Liver (tissue), 9 donors: Measurements from ENCODE around the gene CCL28. TPM values are rescaled to one million over a fixed set of nuclear protein-coding genes. Genes with fewer than 3 reads are reported as not detected.

Experiments used
- DNase-seq: peaks from one replicate; pipeline ENCODE4 v3.0.0-alpha.2; 2017; ENCODE audit warnings: low spot score
- H3K27ac ChIP-seq, 2 donors: one replicate each; pipeline ENCODE4 v1.7.0; 2013; ENCODE audit warnings: inconsistent platforms in 2 of 2, low read length in 2 of 2, control low read depth in 1 of 2, low read depth in 1 of 2, mild to moderate bottlenecking in 1 of 2
- H3K27me3 ChIP-seq, 4 donors: one replicate each; pipeline versions ENCODE4 v1.6.1 to v1.7.0; 2013; ENCODE audit warnings: low read length in 3 of 4, inconsistent platforms in 1 of 4, mild to moderate bottlenecking in 1 of 4, moderate library complexity in 1 of 4; ENCODE audit not compliant: control insufficient read depth in 4 of 4, insufficient read depth in 4 of 4
- H3K36me3 ChIP-seq, 4 donors: one replicate each; pipeline versions ENCODE4 v1.6.1 to v1.7.0; 2013; ENCODE audit warnings: low read length in 3 of 4, mild to moderate bottlenecking in 3 of 4, low read depth in 1 of 4, moderate library complexity in 1 of 4; ENCODE audit not compliant: control insufficient read depth in 4 of 4, insufficient read depth in 3 of 4
- H3K4me1 ChIP-seq, 4 donors: one replicate each; pipeline versions ENCODE4 v1.6.1 to v1.7.0; 2013; ENCODE audit warnings: low read length in 3 of 4, mild to moderate bottlenecking in 3 of 4, moderate library complexity in 1 of 4; ENCODE audit not compliant: control insufficient read depth in 4 of 4, insufficient read depth in 4 of 4
- H3K4me3 ChIP-seq, 3 donors: one replicate each; pipeline versions ENCODE4 v1.6.1 to v1.7.0; 2013; ENCODE audit warnings: low read length in 3 of 3, control low read depth in 1 of 3, low read depth in 1 of 3, mild to moderate bottlenecking in 1 of 3
- H3K9ac ChIP-seq, 2 donors: one replicate each; pipeline ENCODE4 v1.7.0; 2013; ENCODE audit warnings: low read length in 2 of 2, mild to moderate bottlenecking in 2 of 2, moderate library complexity in 2 of 2, control low read depth in 1 of 2, low read depth in 1 of 2
- H3K9me3 ChIP-seq, 4 donors: one replicate each; pipeline versions ENCODE4 v1.6.1 to v1.7.0; 2013; ENCODE audit warnings: low read length in 3 of 4; ENCODE audit not compliant: control insufficient read depth in 4 of 4
- FOXA1 ChIP-seq: IDR thresholded peaks from 2 replicates; pipeline ENCODE4 v1.6.1; 2016; ENCODE audit warnings: antibody characterized with exemption
- FOXA2 ChIP-seq: IDR thresholded peaks from 2 replicates; pipeline ENCODE4 v1.6.1; 2016; ENCODE audit warnings: antibody characterized with exemption
- HNF4A ChIP-seq, 2 donors: conservative IDR thresholded peaks; 2 replicates each; pipeline ENCODE4 v1.6.1; 2016; ENCODE audit warnings: antibody characterized with exemption in 2 of 2, mild to moderate bottlenecking in 2 of 2
- HNF4G ChIP-seq: IDR thresholded peaks from 2 replicates; pipeline ENCODE4 v1.6.1; 2016; ENCODE audit warnings: antibody characterized with exemption
- JUND ChIP-seq, 2 donors: IDR thresholded peaks; 2 replicates each; pipeline ENCODE4 v1.6.1; 2016; ENCODE audit warnings: antibody characterized with exemption in 2 of 2
- NR2F2 ChIP-seq: IDR thresholded peaks from 2 replicates; pipeline ENCODE4 v1.6.1; 2016; ENCODE audit warnings: antibody characterized with exemption
- RAD21 ChIP-seq, 2 donors: IDR thresholded peaks; 2 replicates each; pipeline ENCODE4 v1.6.1; 2016; ENCODE audit warnings: antibody characterized with exemption in 2 of 2, mild to moderate bottlenecking in 2 of 2
- RXRA ChIP-seq, 2 donors: IDR thresholded peaks; 2 replicates each; pipeline ENCODE4 v1.6.1; 2017 to 2018; ENCODE audit warnings: antibody characterized with exemption in 2 of 2, mild to moderate bottlenecking in 1 of 2
- SP1 ChIP-seq: IDR thresholded peaks from 2 replicates; pipeline ENCODE4 v1.6.1; 2018; ENCODE audit warnings: antibody characterized with exemption, mild to moderate bottlenecking
- TAF1 ChIP-seq: conservative IDR thresholded peaks from 2 replicates; pipeline ENCODE4 v1.6.1; 2016; ENCODE audit warnings: antibody characterized with exemption, mild to moderate bottlenecking
- YY1 ChIP-seq: IDR thresholded peaks from 2 replicates; pipeline ENCODE4 v1.6.1; 2016; ENCODE audit warnings: antibody characterized with exemption, mild to moderate bottlenecking
- WGBS: extraction: QIAGEN DNeasy Blood & Tissue Kit; methylation state at CpG from one replicate; pipeline ENCODE4 v1.1.7; 2013; 5-methylcytosine and 5-hydroxymethylcytosine counted together
- polyA plus RNA-seq, 2 donors: library from polyadenylated mRNA; stranded (reverse) in 1 of 2; unstranded in 1 of 2; fragments of 200-250 nt in 1 of 2; fragments of >200 nt in 1 of 2; fragmentation: Nextera tagmentation in 1 of 2; extraction: Ambion mirVana in 1 of 2; gene quantifications; one replicate each; pipeline versions ENCODE4 v1.2.1 to v1.2.3, GENCODE V29; 2013 to 2015
- total RNA-seq, 2 donors: library from RNA; depleted of rRNA; stranded (reverse); fragments of >200 nt; gene quantifications; one replicate each; pipeline ENCODE4 v1.2.3, GENCODE V29; 2014
- TF ChIP-seq, protein P1 (sequence below): IDR thresholded peaks from 2 replicates; pipeline ENCODE4 v1.6.1; 2016; ENCODE audit warnings: antibody characterized with exemption
- TF ChIP-seq, protein P2 (sequence below): IDR thresholded peaks from 2 replicates; pipeline ENCODE4 v1.6.1; 2016; ENCODE audit warnings: antibody characterized with exemption
- TF ChIP-seq, protein P3 (sequence below): IDR thresholded peaks from 2 replicates; pipeline ENCODE4 v1.6.1; 2016; ENCODE audit warnings: antibody characterized with exemption, mild to moderate bottlenecking
- TF ChIP-seq, protein P4 (sequence below): IDR thresholded peaks from 2 replicates; pipeline ENCODE4 v1.6.1; 2016; ENCODE audit warnings: antibody characterized with exemption
- donor health status: healthy.
- donor health status: healthy.
- donor health status: healthy.
- donor health status: healthy.
- donor health status: healthy.

Gene CCL28
- total and polyA plus RNA-seq, 4 donors: 0.37 to 1.2 (median 0.81) TPM

DNA sequence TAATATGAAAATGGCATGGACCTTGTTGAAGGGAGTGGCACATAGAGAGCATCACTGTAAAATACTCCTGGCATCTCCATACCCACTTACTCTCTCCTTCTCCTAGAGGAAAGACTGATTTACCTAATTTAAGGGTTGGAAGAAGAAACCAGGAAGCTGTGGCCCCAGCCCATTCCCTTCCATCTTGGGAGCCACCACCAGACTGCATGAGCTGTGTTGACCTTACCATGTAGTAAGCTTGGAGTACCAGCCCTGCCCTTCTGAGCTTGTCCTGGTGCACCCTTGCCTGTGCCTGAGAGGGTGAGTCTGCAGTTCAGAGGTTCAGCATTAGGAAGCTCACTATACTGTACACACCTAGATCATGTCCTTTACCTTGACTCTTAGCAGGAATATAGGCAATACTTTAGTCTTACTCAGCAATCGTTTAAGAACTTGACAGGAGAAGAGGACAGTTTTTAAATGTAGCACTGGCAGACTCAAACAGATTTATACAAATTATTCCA, 63.3 kb downstream of the CCL28 start:
- Histone ChIP-seq H3K4me1 (no peaks in the 10 kb centered on the region), H3K9ac (no peak overlapping the region), H3K36me3 (no peaks in the 10 kb centered on the region), H3K27me3 (no peaks in the 10 kb centered on the region), H3K9me3 (no peaks in the 10 kb centered on the region), H3K4me3 (no peak overlapping the region), H3K27ac (no peak overlapping the region)
- DNase-seq: no peak
- WGBS: 90% methylated on average over 1 of the region's 1 CpG
- TF ChIP-seq, protein P1, sequence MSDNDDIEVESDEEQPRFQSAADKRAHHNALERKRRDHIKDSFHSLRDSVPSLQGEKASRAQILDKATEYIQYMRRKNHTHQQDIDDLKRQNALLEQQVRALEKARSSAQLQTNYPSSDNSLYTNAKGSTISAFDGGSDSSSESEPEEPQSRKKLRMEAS: no peak
- no peak for TF ChIP-seq FOXA1
- no peak for TF ChIP-seq YY1
- TF ChIP-seq RAD21 (IDR thresholded peaks at IDR 0.05): no peak

DNA sequence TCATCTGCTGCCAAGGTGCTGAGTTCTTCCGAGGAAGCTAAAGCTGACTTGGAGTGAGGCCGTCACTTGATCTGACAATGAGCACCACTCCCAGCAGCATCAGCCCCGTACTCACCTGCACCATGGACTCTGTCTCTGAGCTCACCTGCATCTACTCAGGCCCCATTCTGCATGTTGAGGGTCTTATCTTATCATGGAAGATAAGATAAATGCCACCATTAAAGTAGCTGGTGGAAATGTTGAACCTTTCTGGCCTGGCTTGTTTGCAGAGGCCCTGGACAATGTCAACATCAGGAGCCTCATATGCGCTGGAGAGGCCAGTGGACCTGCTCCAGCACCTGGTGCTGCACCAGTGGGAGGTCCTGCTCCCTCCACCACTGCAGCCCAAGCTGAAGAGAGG, 64.0 kb downstream of the CCL28 start:
- Histone ChIP-seq H3K4me3 (no peak overlapping the region), H3K4me1 (no peaks in the 10 kb centered on the region), H3K9ac (no peak overlapping the region), H3K9me3 (no peaks in the 10 kb centered on the region), H3K27me3 (no peaks in the 10 kb centered on the region), H3K36me3 (no peaks in the 10 kb centered on the region), H3K27ac (no peak overlapping the region)
- DNase-seq: no peak
- TF ChIP-seq RXRA (IDR thresholded peaks at IDR 0.05) (no peak), HNF4A (conservative IDR thresholded peaks at IDR 0.05) (no peak), TAF1 (no peak), FOXA2 (no peak), RAD21 (IDR thresholded peaks at IDR 0.05) (no peak), NR2F2 (no peak), FOXA1 (no peak), HNF4G (no peak), JUND (IDR thresholded peaks at IDR 0.05) (no peak), SP1 (no peak)
- TF ChIP-seq, protein P1: no peak
- TF ChIP-seq, protein P2, sequence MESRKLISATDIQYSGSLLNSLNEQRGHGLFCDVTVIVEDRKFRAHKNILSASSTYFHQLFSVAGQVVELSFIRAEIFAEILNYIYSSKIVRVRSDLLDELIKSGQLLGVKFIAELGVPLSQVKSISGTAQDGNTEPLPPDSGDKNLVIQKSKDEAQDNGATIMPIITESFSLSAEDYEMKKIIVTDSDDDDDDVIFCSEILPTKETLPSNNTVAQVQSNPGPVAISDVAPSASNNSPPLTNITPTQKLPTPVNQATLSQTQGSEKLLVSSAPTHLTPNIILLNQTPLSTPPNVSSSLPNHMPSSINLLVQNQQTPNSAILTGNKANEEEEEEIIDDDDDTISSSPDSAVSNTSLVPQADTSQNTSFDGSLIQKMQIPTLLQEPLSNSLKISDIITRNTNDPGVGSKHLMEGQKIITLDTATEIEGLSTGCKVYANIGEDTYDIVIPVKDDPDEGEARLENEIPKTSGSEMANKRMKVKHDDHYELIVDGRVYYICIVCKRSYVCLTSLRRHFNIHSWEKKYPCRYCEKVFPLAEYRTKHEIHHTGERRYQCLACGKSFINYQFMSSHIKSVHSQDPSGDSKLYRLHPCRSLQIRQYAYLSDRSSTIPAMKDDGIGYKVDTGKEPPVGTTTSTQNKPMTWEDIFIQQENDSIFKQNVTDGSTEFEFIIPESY: no peak
- TF ChIP-seq, protein P3, sequence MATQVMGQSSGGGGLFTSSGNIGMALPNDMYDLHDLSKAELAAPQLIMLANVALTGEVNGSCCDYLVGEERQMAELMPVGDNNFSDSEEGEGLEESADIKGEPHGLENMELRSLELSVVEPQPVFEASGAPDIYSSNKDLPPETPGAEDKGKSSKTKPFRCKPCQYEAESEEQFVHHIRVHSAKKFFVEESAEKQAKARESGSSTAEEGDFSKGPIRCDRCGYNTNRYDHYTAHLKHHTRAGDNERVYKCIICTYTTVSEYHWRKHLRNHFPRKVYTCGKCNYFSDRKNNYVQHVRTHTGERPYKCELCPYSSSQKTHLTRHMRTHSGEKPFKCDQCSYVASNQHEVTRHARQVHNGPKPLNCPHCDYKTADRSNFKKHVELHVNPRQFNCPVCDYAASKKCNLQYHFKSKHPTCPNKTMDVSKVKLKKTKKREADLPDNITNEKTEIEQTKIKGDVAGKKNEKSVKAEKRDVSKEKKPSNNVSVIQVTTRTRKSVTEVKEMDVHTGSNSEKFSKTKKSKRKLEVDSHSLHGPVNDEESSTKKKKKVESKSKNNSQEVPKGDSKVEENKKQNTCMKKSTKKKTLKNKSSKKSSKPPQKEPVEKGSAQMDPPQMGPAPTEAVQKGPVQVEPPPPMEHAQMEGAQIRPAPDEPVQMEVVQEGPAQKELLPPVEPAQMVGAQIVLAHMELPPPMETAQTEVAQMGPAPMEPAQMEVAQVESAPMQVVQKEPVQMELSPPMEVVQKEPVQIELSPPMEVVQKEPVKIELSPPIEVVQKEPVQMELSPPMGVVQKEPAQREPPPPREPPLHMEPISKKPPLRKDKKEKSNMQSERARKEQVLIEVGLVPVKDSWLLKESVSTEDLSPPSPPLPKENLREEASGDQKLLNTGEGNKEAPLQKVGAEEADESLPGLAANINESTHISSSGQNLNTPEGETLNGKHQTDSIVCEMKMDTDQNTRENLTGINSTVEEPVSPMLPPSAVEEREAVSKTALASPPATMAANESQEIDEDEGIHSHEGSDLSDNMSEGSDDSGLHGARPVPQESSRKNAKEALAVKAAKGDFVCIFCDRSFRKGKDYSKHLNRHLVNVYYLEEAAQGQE: no peak
- TF ChIP-seq, protein P4, sequence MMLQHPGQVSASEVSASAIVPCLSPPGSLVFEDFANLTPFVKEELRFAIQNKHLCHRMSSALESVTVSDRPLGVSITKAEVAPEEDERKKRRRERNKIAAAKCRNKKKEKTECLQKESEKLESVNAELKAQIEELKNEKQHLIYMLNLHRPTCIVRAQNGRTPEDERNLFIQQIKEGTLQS: no peak
- WGBS: 58% methylated on average over 4 of the region's 4 CpGs
